Neuronal stem cell (in vitro differentiated cells): ENCODE data around the gene PCED1A.

Experiments
- DNase-seq: peaks from one replicate; pipeline ENCODE4 v3.0.0-alpha.2; 2013; ENCODE audit warnings: low spot score
- H2AFZ ChIP-seq: one replicate; pipeline ENCODE4 v1.6.1; 2013; ENCODE audit warnings: mild to moderate bottlenecking, low read length, inconsistent platforms
- H2AK5ac ChIP-seq: 2 replicates; pipeline ENCODE4 v1.6.1; 2013; ENCODE audit warnings: low read depth, mild to moderate bottlenecking, inconsistent platforms, low read length, moderate library complexity, mixed read lengths
- H2BK120ac ChIP-seq: 2 replicates; pipeline ENCODE4 v1.6.1; 2013; ENCODE audit warnings: low read depth, mild to moderate bottlenecking, inconsistent platforms, low read length, moderate library complexity, mixed read lengths
- H2BK12ac ChIP-seq: one replicate; pipeline ENCODE4 v1.6.1; 2013; ENCODE audit warnings: low read length, inconsistent platforms
- H2BK15ac ChIP-seq: 2 replicates; pipeline ENCODE4 v1.6.1; 2013; ENCODE audit warnings: mild to moderate bottlenecking, low read length, inconsistent platforms, mixed read lengths
- H2BK5ac ChIP-seq: one replicate; pipeline ENCODE4 v1.6.1; 2013; ENCODE audit warnings: inconsistent platforms, mild to moderate bottlenecking, low read length, moderate library complexity
- H3K14ac ChIP-seq: one replicate; pipeline ENCODE4 v1.6.1; 2013; ENCODE audit warnings: low read length, inconsistent platforms
- H3K18ac ChIP-seq: 2 replicates; pipeline ENCODE4 v1.6.1; 2013; ENCODE audit warnings: low read length, inconsistent platforms
- H3K23ac ChIP-seq: 2 replicates; pipeline ENCODE4 v1.6.1; 2013; ENCODE audit warnings: low read depth, mild to moderate bottlenecking, mixed read lengths, low read length, inconsistent platforms; ENCODE audit not compliant: poor library complexity
- H3K27ac ChIP-seq: replicated peaks from 3 replicates; pipeline ENCODE4 v1.5.1; 2013; ENCODE audit warnings: low read length, inconsistent platforms
- H3K27me3 ChIP-seq, 3 experiments: 2 replicates each; pipeline ENCODE4 v1.6.1; 2013; ENCODE audit warnings: low read length in 3 of 3, mild to moderate bottlenecking in 2 of 3, inconsistent platforms in 1 of 3, low read depth in 1 of 3, mixed read lengths in 1 of 3, moderate library complexity in 1 of 3; ENCODE audit not compliant: control insufficient read depth in 3 of 3, insufficient read depth in 3 of 3
- H3K36me3 ChIP-seq, 2 donors: replicated peaks in 1 of 2; 2 replicates each; pipeline ENCODE4 v1.6.1; 2013; ENCODE audit warnings: low read length in 2 of 2; ENCODE audit not compliant: control insufficient read depth in 2 of 2, insufficient read depth in 2 of 2
- H3K4ac ChIP-seq: 2 replicates; pipeline ENCODE4 v1.6.1; 2013; ENCODE audit warnings: inconsistent platforms, mild to moderate bottlenecking, low read length, moderate library complexity
- H3K4me1 ChIP-seq, 2 donors: 1 replicate in 1 of 2; 2 replicates in 1 of 2; pipeline ENCODE4 v1.6.1; 2013; ENCODE audit warnings: low read length in 2 of 2, low read depth in 1 of 2; ENCODE audit not compliant: control insufficient read depth in 2 of 2, insufficient read depth in 1 of 2
- H3K4me2 ChIP-seq: one replicate; pipeline ENCODE4 v1.6.1; 2013; ENCODE audit warnings: mild to moderate bottlenecking, low read length, inconsistent platforms; ENCODE audit not compliant: insufficient read depth, poor library complexity, severe bottlenecking
- H3K4me3 ChIP-seq, 2 donors: 2 replicates each; pipeline ENCODE4 v1.5.1; 2013; ENCODE audit warnings: low read length in 2 of 2, mild to moderate bottlenecking in 2 of 2, inconsistent platforms in 1 of 2, moderate library complexity in 1 of 2
- H3K79me1 ChIP-seq: one replicate; pipeline ENCODE4 v1.6.1; 2013; ENCODE audit warnings: low read depth, mild to moderate bottlenecking, inconsistent platforms, low read length, moderate library complexity
- H3K9ac ChIP-seq: one replicate; pipeline ENCODE4 v1.6.1; 2013; ENCODE audit warnings: mild to moderate bottlenecking, low read depth, low read length, inconsistent platforms; ENCODE audit not compliant: poor library complexity
- H3K9me3 ChIP-seq, 2 donors: replicated peaks in 1 of 2; 2 replicates each; pipeline versions ENCODE3 to v1.6.1; 2013; ENCODE audit warnings: low read length in 2 of 2, mild to moderate bottlenecking in 2 of 2, inconsistent platforms in 1 of 2, low read depth in 1 of 2, mixed read lengths in 1 of 2, moderate library complexity in 1 of 2; ENCODE audit not compliant: control insufficient read depth in 2 of 2, insufficient read depth in 1 of 2
- H4K8ac ChIP-seq: one replicate; pipeline ENCODE4 v1.6.1; 2013; ENCODE audit warnings: low read depth, mild to moderate bottlenecking, inconsistent platforms, low read length, moderate library complexity
- H4K91ac ChIP-seq: one replicate; pipeline ENCODE4 v1.6.1; 2013; ENCODE audit warnings: low read length, low read depth, mild to moderate bottlenecking, inconsistent platforms; ENCODE audit not compliant: poor library complexity
- WGBS, 2 donors: extraction: QIAGEN DNeasy Blood & Tissue Kit; methylation state at CpG; one replicate each; pipeline ENCODE4 v1.1.7; 2013; ENCODE audit warnings: missing lambda C conversion rate in 2 of 2, mixed read lengths in 1 of 2; ENCODE audit not compliant: insufficient read length in 2 of 2, insufficient replicate concordance in 1 of 2; ENCODE audit errors: extremely low coverage in 2 of 2; 5-methylcytosine and 5-hydroxymethylcytosine counted together

PCED1A gene

DNA sequence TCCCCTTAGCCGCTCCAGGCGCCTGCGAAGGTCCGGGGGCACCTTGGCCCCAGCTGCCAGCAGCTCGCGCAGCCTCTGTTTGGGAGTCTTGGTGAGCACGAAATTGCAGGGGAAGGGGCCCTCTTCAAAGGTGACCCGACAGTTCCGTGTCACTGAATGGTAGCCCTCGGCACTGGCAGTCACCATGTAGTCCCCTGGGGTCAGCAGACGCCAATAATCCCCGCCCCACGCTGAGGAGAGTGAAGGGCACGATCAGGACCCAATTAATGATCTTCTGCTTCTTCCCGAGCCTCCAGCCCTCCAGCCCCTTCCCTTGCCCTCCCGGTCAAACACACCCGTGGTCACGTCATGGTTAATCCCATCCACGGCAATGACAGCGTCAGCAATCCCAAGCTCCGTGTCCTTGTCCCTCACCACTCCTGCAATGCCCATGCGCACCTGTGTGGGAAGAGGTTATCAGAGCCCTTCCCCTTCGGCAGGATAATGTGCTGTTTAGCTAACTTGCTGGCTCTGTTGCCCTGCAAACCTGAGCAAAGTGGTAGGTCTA is 46.2 kb downstream of the PCED1A start:
- Histone ChIP-seq H3K4me1 (peaks cover 3 to 4% of the 10 kb centered on the region in 2 donors), H3K23ac (no peak overlapping the region), H3K14ac (no peak overlapping the region), H3K79me1 (peaks cover 5% of the 10 kb centered on the region), H3K4me2 (no peak overlapping the region), H3K9ac (no peak overlapping the region), H2AK5ac (no peak overlapping the region), H4K8ac (no peak overlapping the region), H4K91ac (no peak overlapping the region), H2BK5ac (no peak overlapping the region), H3K4me3 (no peak overlapping the region), H3K27me3 (no peaks in the 10 kb centered on the region), H2AFZ (no peak overlapping the region), H2BK120ac (no peak overlapping the region), H3K27ac (no peak overlapping the region), H2BK15ac (no peak overlapping the region), H3K4ac (no peak overlapping the region), H3K36me3 (peaks cover 47 to 60% of the 10 kb centered on the region in 2 donors), H2BK12ac (no peak overlapping the region), H3K18ac (no peak overlapping the region), H3K9me3 (peaks cover 0 to 6% of the 10 kb centered on the region in 2 donors)
- WGBS, 2 donors, result no CpG with 5 or more reads among the region's 23 CpGs
- no peak for DNase-seq

- Histone ChIP-seq H3K9ac (peak overlapping the region; percentile 6), H3K9me3 (peaks cover 0 to 6% of the 10 kb centered on the region in 2 donors), H2AFZ (no peak overlapping the region), H3K79me1 (peaks cover 5% of the 10 kb centered on the region), H3K4me3 (peak overlapping the region in 1 of 2 donors; percentile 10), H3K4ac (no peak overlapping the region), H2BK120ac (no peak overlapping the region), H3K27ac (peak overlapping the region; percentile 38), H3K23ac (no peak overlapping the region), H4K8ac (no peak overlapping the region), H2BK5ac (no peak overlapping the region), H3K18ac (no peak overlapping the region), H3K14ac (peak overlapping the region; percentile 1), H3K36me3 (peaks cover 47 to 52% of the 10 kb centered on the region in 2 donors), H3K27me3 (no peaks in the 10 kb centered on the region), H3K4me2 (no peak overlapping the region), H2BK12ac (no peak overlapping the region), H2BK15ac (no peak overlapping the region), H4K91ac (no peak overlapping the region), H3K4me1 (no peaks in the 10 kb centered on the region), H2AK5ac (no peak overlapping the region)
- whole genome bisulfite sequencing, 2 donors, result no CpG with 5 or more reads among the region's 6 CpGs
- no peak for DNase-seq
Measured at GRCh38 chr20:2793471-2793870, 47.0 kb downstream of the PCED1A start.
